Thoracic aorta (tissue), 2 donors: Measurements from ENCODE around the gene ARMC10. TPM values are rescaled to one million over a fixed set of nuclear protein-coding genes. Genes with fewer than 3 reads are reported as not detected.
A peak's percentile ranks its signal among the peaks of the same experiment; 100 is the strongest.
"Not testable (repeated sequence)": the region's sequence is repeated elsewhere in the genome, so short reads cannot be mapped to it uniquely, and the experiment has no call there.

Source experiments
- ATAC-seq: fragments of 150-250 bp; one replicate; pipeline ENCODE4 v1.8.0; 2017; ENCODE audit warnings: low read depth; ENCODE audit not compliant: insufficient number of reproducible peaks, low FRiP score
- DNase-seq: peaks from one replicate; pipeline ENCODE4 v3.0.0-alpha.2; 2020; ENCODE audit warnings: low spot score
- H3K27ac ChIP-seq, 2 donors: fragments of 200-600 bp; sonication (generic); 1 replicate in 1 of 2; 2 replicates in 1 of 2; pipeline ENCODE4 v1.5.1; 2016; ENCODE audit warnings: mild to moderate bottlenecking in 2 of 2, moderate library complexity in 2 of 2
- H3K27me3 ChIP-seq: fragments of 200-600 bp; sonication (generic); replicated peaks from 2 replicates; pipeline ENCODE4 v1.6.0; 2016; ENCODE audit warnings: mild to moderate bottlenecking; ENCODE audit not compliant: insufficient read depth
- H3K36me3 ChIP-seq: fragments of 200-600 bp; sonication (generic); one replicate; pipeline ENCODE4 v1.5.1; 2016
- H3K4me1 ChIP-seq, 2 donors: fragments of 200-600 bp; sonication (generic); 1 replicate in 1 of 2; 2 replicates in 1 of 2; pipeline versions ENCODE4 v1.5.1 to v1.6.0; 2016; ENCODE audit warnings: low read depth in 2 of 2, mild to moderate bottlenecking in 1 of 2; ENCODE audit not compliant: control insufficient read depth in 1 of 2
- H3K4me3 ChIP-seq: fragments of 200-600 bp; sonication (generic); 2 replicates; pipeline ENCODE4 v1.5.1; 2016; ENCODE audit warnings: mild to moderate bottlenecking
- H3K9me3 ChIP-seq: fragments of 200-600 bp; sonication (generic); 2 replicates; pipeline ENCODE4 v1.5.1; 2016
- CTCF ChIP-seq: fragments of 200-600 bp; sonication (generic); IDR thresholded peaks from one replicate; pipeline ENCODE4 v1.5.1; 2019; ENCODE audit warnings: antibody characterized with exemption
- total RNA-seq, 2 donors: library from RNA; depleted of rRNA; stranded (reverse); fragments of >200 nt; gene quantifications; one replicate each; pipeline versions ENCODE4 v1.1.0 to v1.2.3, GENCODE V29; 2016

Gene ARMC10
- total RNA-seq, 2 donors from 2014 or later = 46.7 to 49.4 TPM

GRCh38 chr7:103094102-103094501 is 19.2 kb downstream of the ARMC10 start:
- Histone ChIP-seq H3K36me3 (peaks cover 10% of the 10 kb centered on the region), H3K27ac (no peak overlapping the region), H3K27me3 (no peaks in the 10 kb centered on the region), H3K9me3 (no peaks in the 10 kb centered on the region), H3K4me3 (no peak overlapping the region), H3K4me1 (no peaks in the 10 kb centered on the region)
- no peak for ATAC-seq
- TF ChIP-seq CTCF = peak; percentile 17
- no peak for DNase-seq

- H3K27me3 ChIP-seq, H3K27ac ChIP-seq, H3K4me1 ChIP-seq, H3K9me3 ChIP-seq, H3K4me3 ChIP-seq, ATAC-seq, DNase-seq: not testable (repeated sequence)
- peaks cover 10% of the 10 kb centered on the region for H3K36me3 ChIP-seq
These were observed 20.6 kb downstream of the ARMC10 start for GRCh38 chr7:103095558-103095957.

- TF ChIP-seq CTCF = no peak
- no peaks in the 10 kb centered on the region for H3K27me3 ChIP-seq
- no peaks in the 10 kb centered on the region for H3K9me3 ChIP-seq
- H3K4me1 ChIP-seq = no peaks in the 10 kb centered on the region
- H3K27ac ChIP-seq = no peak overlapping the region
- peaks cover 10% of the 10 kb centered on the region for H3K36me3 ChIP-seq
- DNase-seq = no peak
- H3K4me3 ChIP-seq = no peak overlapping the region
- ATAC-seq = no peak
These were observed 22.1 kb downstream of the ARMC10 start for GRCh38 chr7:103097041-103097440.

GRCh38 chr7:103100348-103100747 is 25.4 kb downstream of the ARMC10 start:
- H3K4me1 ChIP-seq = no peaks in the 10 kb centered on the region
- H3K27ac ChIP-seq = no peak overlapping the region
- no peak for DNase-seq
- TF ChIP-seq CTCF = no peak
- ATAC-seq = no peak
- H3K36me3 ChIP-seq = peaks cover 10% of the 10 kb centered on the region
- no peak overlapping the region for H3K4me3 ChIP-seq
- no peaks in the 10 kb centered on the region for H3K27me3 ChIP-seq
- H3K9me3 ChIP-seq = no peaks in the 10 kb centered on the region

- Histone ChIP-seq H3K9me3 (no peaks in the 10 kb centered on the region), H3K27ac (no peak overlapping the region), H3K4me1 (no peaks in the 10 kb centered on the region), H3K27me3 (no peaks in the 10 kb centered on the region), H3K4me3 (no peak overlapping the region), H3K36me3 (peaks cover 7% of the 10 kb centered on the region)
- DNase-seq = no peak
- ATAC-seq = no peak
- TF ChIP-seq CTCF = no peak
These were observed 26.6 kb downstream of the ARMC10 start for GRCh38 chr7:103101543-103101942.

GRCh38 chr7:103106005-103106702 is 31.2 kb downstream of the ARMC10 start:
- no peak overlapping the region for H3K4me3 ChIP-seq
- peaks cover 7% of the 10 kb centered on the region for H3K36me3 ChIP-seq
- H3K27ac ChIP-seq = no peak overlapping the region
- no peak for TF ChIP-seq CTCF
- DNase-seq = no peak
- H3K9me3 ChIP-seq = no peaks in the 10 kb centered on the region
- no peaks in the 10 kb centered on the region for H3K4me1 ChIP-seq
- no peak for ATAC-seq
- no peaks in the 10 kb centered on the region for H3K27me3 ChIP-seq

- H3K27me3 ChIP-seq, DNase-seq, H3K9me3 ChIP-seq, H3K4me3 ChIP-seq, H3K36me3 ChIP-seq, ATAC-seq, H3K4me1 ChIP-seq, H3K27ac ChIP-seq: not testable (repeated sequence)
These were observed 31.7 kb downstream of the ARMC10 start for GRCh38 chr7:103106703-103107070.
